Liver (tissue), 9 donors: ENCODE measurements around the gene GNLY. TPM values are rescaled to one million over a fixed set of nuclear protein-coding genes. Genes with fewer than 3 reads are reported as not detected.

Experiments
- DNase-seq: peaks from one replicate; pipeline ENCODE4 v3.0.0-alpha.2; 2017; ENCODE audit warnings: low spot score
- H3K27ac ChIP-seq, 2 donors: one replicate each; pipeline ENCODE4 v1.7.0; 2013; ENCODE audit warnings: inconsistent platforms in 2 of 2, low read length in 2 of 2, control low read depth in 1 of 2, low read depth in 1 of 2, mild to moderate bottlenecking in 1 of 2
- H3K27me3 ChIP-seq, 4 donors: one replicate each; pipeline versions ENCODE4 v1.6.1 to v1.7.0; 2013; ENCODE audit warnings: low read length in 3 of 4, inconsistent platforms in 1 of 4, mild to moderate bottlenecking in 1 of 4, moderate library complexity in 1 of 4; ENCODE audit not compliant: control insufficient read depth in 4 of 4, insufficient read depth in 4 of 4
- H3K36me3 ChIP-seq, 4 donors: one replicate each; pipeline versions ENCODE4 v1.6.1 to v1.7.0; 2013; ENCODE audit warnings: low read length in 3 of 4, mild to moderate bottlenecking in 3 of 4, low read depth in 1 of 4, moderate library complexity in 1 of 4; ENCODE audit not compliant: control insufficient read depth in 4 of 4, insufficient read depth in 3 of 4
- H3K4me1 ChIP-seq, 4 donors: one replicate each; pipeline versions ENCODE4 v1.6.1 to v1.7.0; 2013; ENCODE audit warnings: low read length in 3 of 4, mild to moderate bottlenecking in 3 of 4, moderate library complexity in 1 of 4; ENCODE audit not compliant: control insufficient read depth in 4 of 4, insufficient read depth in 4 of 4
- H3K4me3 ChIP-seq, 3 donors: one replicate each; pipeline versions ENCODE4 v1.6.1 to v1.7.0; 2013; ENCODE audit warnings: low read length in 3 of 3, control low read depth in 1 of 3, low read depth in 1 of 3, mild to moderate bottlenecking in 1 of 3
- H3K9ac ChIP-seq, 2 donors: one replicate each; pipeline ENCODE4 v1.7.0; 2013; ENCODE audit warnings: low read length in 2 of 2, mild to moderate bottlenecking in 2 of 2, moderate library complexity in 2 of 2, control low read depth in 1 of 2, low read depth in 1 of 2
- H3K9me3 ChIP-seq, 4 donors: one replicate each; pipeline versions ENCODE4 v1.6.1 to v1.7.0; 2013; ENCODE audit warnings: low read length in 3 of 4; ENCODE audit not compliant: control insufficient read depth in 4 of 4
- EGR1 ChIP-seq, 2 donors: IDR thresholded peaks; 2 replicates each; pipeline ENCODE4 v1.6.1; 2016 to 2018; ENCODE audit warnings: antibody characterized with exemption in 2 of 2, low read depth in 2 of 2
- FOXA1 ChIP-seq: IDR thresholded peaks from 2 replicates; pipeline ENCODE4 v1.6.1; 2016; ENCODE audit warnings: antibody characterized with exemption
- FOXA2 ChIP-seq: IDR thresholded peaks from 2 replicates; pipeline ENCODE4 v1.6.1; 2016; ENCODE audit warnings: antibody characterized with exemption
- GABPA ChIP-seq, 2 donors: IDR thresholded peaks in 1 of 2; conservative IDR thresholded peaks in 1 of 2; 2 replicates each; pipeline ENCODE4 v1.6.1; 2016; ENCODE audit warnings: antibody characterized with exemption in 2 of 2, mild to moderate bottlenecking in 1 of 2, moderate library complexity in 1 of 2
- HNF4A ChIP-seq, 2 donors: conservative IDR thresholded peaks; 2 replicates each; pipeline ENCODE4 v1.6.1; 2016; ENCODE audit warnings: antibody characterized with exemption in 2 of 2, mild to moderate bottlenecking in 2 of 2
- HNF4G ChIP-seq: IDR thresholded peaks from 2 replicates; pipeline ENCODE4 v1.6.1; 2016; ENCODE audit warnings: antibody characterized with exemption
- JUND ChIP-seq, 2 donors: IDR thresholded peaks; 2 replicates each; pipeline ENCODE4 v1.6.1; 2016; ENCODE audit warnings: antibody characterized with exemption in 2 of 2
- NR2F2 ChIP-seq: IDR thresholded peaks from 2 replicates; pipeline ENCODE4 v1.6.1; 2016; ENCODE audit warnings: antibody characterized with exemption
- RAD21 ChIP-seq, 2 donors: IDR thresholded peaks; 2 replicates each; pipeline ENCODE4 v1.6.1; 2016; ENCODE audit warnings: antibody characterized with exemption in 2 of 2, mild to moderate bottlenecking in 2 of 2
- RXRA ChIP-seq, 2 donors: IDR thresholded peaks; 2 replicates each; pipeline ENCODE4 v1.6.1; 2017 to 2018; ENCODE audit warnings: antibody characterized with exemption in 2 of 2, mild to moderate bottlenecking in 1 of 2
- SP1 ChIP-seq: IDR thresholded peaks from 2 replicates; pipeline ENCODE4 v1.6.1; 2018; ENCODE audit warnings: antibody characterized with exemption, mild to moderate bottlenecking
- TAF1 ChIP-seq: conservative IDR thresholded peaks from 2 replicates; pipeline ENCODE4 v1.6.1; 2016; ENCODE audit warnings: antibody characterized with exemption, mild to moderate bottlenecking
- YY1 ChIP-seq: IDR thresholded peaks from 2 replicates; pipeline ENCODE4 v1.6.1; 2016; ENCODE audit warnings: antibody characterized with exemption, mild to moderate bottlenecking
- WGBS: extraction: QIAGEN DNeasy Blood & Tissue Kit; methylation state at CpG from one replicate; pipeline ENCODE4 v1.1.7; 2013; 5-methylcytosine and 5-hydroxymethylcytosine counted together
- polyA plus RNA-seq, 2 donors: library from polyadenylated mRNA; stranded (reverse) in 1 of 2; unstranded in 1 of 2; fragments of 200-250 nt in 1 of 2; fragments of >200 nt in 1 of 2; fragmentation: Nextera tagmentation in 1 of 2; extraction: Ambion mirVana in 1 of 2; gene quantifications; one replicate each; pipeline versions ENCODE4 v1.2.1 to v1.2.3, GENCODE V29; 2013 to 2015
- total RNA-seq, 2 donors: library from RNA; depleted of rRNA; stranded (reverse); fragments of >200 nt; gene quantifications; one replicate each; pipeline ENCODE4 v1.2.3, GENCODE V29; 2014
- TF ChIP-seq, protein P1 (sequence below): IDR thresholded peaks from 2 replicates; pipeline ENCODE4 v1.6.1; 2016; ENCODE audit warnings: antibody characterized with exemption, mild to moderate bottlenecking
- TF ChIP-seq, protein P2 (sequence below): IDR thresholded peaks from 2 replicates; pipeline ENCODE4 v1.6.1; 2016; ENCODE audit warnings: antibody characterized with exemption
- TF ChIP-seq, protein P3 (sequence below): IDR thresholded peaks from 2 replicates; pipeline ENCODE4 v1.6.1; 2016; ENCODE audit warnings: antibody characterized with exemption
- TF ChIP-seq, protein P4 (sequence below): IDR thresholded peaks from 2 replicates; pipeline ENCODE4 v1.6.1; 2016; ENCODE audit warnings: antibody characterized with exemption
- TF ChIP-seq, protein P5 (sequence below): fragments of 150-350 bp; IDR thresholded peaks from 2 replicates; pipeline ENCODE4 v1.5.1; 2017; ENCODE audit warnings: improper control_type of control experiment, low read depth, low read length; ENCODE audit not compliant: missing input control
- donor health status: healthy.
- donor health status: healthy.
- donor health status: healthy.
- donor health status: healthy.
- donor health status: healthy.

Gene GNLY
- total and polyA plus RNA-seq, 4 donors, result 0.75 to 4.8 (median 1.3) TPM; not detected in 1

DNA sequence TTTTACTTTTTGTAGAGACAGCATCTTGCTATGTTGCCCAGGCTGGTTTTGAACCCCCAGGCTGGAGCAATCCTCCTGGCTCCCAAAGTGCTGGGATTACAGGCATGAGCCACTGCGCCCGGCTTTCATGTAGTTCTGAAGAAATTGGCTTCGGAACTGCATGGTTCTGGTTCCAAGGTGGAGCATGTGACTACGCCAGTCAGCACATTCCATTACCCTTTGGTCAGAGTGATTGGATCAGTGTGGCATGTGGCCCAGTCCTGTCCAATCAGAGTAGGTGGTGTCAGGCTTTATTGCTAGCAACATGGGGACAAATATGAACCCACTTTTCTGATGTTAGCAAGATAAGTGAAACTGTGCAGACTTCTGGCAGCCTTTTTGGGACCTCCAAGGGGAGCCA is 43.3 kb downstream of the GNLY start:
- no peak for DNase-seq
- TF ChIP-seq, protein P1, sequence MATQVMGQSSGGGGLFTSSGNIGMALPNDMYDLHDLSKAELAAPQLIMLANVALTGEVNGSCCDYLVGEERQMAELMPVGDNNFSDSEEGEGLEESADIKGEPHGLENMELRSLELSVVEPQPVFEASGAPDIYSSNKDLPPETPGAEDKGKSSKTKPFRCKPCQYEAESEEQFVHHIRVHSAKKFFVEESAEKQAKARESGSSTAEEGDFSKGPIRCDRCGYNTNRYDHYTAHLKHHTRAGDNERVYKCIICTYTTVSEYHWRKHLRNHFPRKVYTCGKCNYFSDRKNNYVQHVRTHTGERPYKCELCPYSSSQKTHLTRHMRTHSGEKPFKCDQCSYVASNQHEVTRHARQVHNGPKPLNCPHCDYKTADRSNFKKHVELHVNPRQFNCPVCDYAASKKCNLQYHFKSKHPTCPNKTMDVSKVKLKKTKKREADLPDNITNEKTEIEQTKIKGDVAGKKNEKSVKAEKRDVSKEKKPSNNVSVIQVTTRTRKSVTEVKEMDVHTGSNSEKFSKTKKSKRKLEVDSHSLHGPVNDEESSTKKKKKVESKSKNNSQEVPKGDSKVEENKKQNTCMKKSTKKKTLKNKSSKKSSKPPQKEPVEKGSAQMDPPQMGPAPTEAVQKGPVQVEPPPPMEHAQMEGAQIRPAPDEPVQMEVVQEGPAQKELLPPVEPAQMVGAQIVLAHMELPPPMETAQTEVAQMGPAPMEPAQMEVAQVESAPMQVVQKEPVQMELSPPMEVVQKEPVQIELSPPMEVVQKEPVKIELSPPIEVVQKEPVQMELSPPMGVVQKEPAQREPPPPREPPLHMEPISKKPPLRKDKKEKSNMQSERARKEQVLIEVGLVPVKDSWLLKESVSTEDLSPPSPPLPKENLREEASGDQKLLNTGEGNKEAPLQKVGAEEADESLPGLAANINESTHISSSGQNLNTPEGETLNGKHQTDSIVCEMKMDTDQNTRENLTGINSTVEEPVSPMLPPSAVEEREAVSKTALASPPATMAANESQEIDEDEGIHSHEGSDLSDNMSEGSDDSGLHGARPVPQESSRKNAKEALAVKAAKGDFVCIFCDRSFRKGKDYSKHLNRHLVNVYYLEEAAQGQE, result no peak
- no peak for TF ChIP-seq EGR1 (IDR thresholded peaks at IDR 0.05; ENCODE audit: low read depth in 2 of 2)
- TF ChIP-seq RAD21 (IDR thresholded peaks at IDR 0.05), result no peak
- TF ChIP-seq HNF4A (conservative IDR thresholded peaks at IDR 0.05), result peak; percentile 27 to 47
- TF ChIP-seq, protein P2, sequence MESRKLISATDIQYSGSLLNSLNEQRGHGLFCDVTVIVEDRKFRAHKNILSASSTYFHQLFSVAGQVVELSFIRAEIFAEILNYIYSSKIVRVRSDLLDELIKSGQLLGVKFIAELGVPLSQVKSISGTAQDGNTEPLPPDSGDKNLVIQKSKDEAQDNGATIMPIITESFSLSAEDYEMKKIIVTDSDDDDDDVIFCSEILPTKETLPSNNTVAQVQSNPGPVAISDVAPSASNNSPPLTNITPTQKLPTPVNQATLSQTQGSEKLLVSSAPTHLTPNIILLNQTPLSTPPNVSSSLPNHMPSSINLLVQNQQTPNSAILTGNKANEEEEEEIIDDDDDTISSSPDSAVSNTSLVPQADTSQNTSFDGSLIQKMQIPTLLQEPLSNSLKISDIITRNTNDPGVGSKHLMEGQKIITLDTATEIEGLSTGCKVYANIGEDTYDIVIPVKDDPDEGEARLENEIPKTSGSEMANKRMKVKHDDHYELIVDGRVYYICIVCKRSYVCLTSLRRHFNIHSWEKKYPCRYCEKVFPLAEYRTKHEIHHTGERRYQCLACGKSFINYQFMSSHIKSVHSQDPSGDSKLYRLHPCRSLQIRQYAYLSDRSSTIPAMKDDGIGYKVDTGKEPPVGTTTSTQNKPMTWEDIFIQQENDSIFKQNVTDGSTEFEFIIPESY, result no peak
- TF ChIP-seq, protein P3, sequence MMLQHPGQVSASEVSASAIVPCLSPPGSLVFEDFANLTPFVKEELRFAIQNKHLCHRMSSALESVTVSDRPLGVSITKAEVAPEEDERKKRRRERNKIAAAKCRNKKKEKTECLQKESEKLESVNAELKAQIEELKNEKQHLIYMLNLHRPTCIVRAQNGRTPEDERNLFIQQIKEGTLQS, result peak; percentile 23
- peak; percentile 53 for TF ChIP-seq SP1
- TF ChIP-seq JUND (IDR thresholded peaks at IDR 0.05), result peak; percentile 19 to 51
- TF ChIP-seq, protein P4, sequence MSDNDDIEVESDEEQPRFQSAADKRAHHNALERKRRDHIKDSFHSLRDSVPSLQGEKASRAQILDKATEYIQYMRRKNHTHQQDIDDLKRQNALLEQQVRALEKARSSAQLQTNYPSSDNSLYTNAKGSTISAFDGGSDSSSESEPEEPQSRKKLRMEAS, result no peak
- TF ChIP-seq NR2F2, result no peak
- no peak for TF ChIP-seq GABPA (IDR thresholded peaks at IDR 0.05 in 1 of 2, conservative IDR thresholded peaks at IDR 0.05 in 1 of 2)
- no peak for TF ChIP-seq FOXA1
- TF ChIP-seq YY1, result peak; percentile 24
- TF ChIP-seq RXRA (IDR thresholded peaks at IDR 0.05), result peak; percentile 21 to 34
- no peak for TF ChIP-seq TAF1
- TF ChIP-seq FOXA2, result no peak
- TF ChIP-seq, protein P5, sequence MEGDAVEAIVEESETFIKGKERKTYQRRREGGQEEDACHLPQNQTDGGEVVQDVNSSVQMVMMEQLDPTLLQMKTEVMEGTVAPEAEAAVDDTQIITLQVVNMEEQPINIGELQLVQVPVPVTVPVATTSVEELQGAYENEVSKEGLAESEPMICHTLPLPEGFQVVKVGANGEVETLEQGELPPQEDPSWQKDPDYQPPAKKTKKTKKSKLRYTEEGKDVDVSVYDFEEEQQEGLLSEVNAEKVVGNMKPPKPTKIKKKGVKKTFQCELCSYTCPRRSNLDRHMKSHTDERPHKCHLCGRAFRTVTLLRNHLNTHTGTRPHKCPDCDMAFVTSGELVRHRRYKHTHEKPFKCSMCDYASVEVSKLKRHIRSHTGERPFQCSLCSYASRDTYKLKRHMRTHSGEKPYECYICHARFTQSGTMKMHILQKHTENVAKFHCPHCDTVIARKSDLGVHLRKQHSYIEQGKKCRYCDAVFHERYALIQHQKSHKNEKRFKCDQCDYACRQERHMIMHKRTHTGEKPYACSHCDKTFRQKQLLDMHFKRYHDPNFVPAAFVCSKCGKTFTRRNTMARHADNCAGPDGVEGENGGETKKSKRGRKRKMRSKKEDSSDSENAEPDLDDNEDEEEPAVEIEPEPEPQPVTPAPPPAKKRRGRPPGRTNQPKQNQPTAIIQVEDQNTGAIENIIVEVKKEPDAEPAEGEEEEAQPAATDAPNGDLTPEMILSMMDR, result no peak
- TF ChIP-seq HNF4G, result no peak

More for the DNA sequence above, 43.3 kb downstream of the GNLY start:
- H3K27ac ChIP-seq, result peak overlapping the region in 1 of 2 donors; percentile 14
- H3K4me3 ChIP-seq, result no peak overlapping the region
- no peak overlapping the region for H3K9ac ChIP-seq
- no peaks in the 10 kb centered on the region for H3K9me3 ChIP-seq
- 34% methylated on average over 4 of the region's 4 CpGs for WGBS
- no peaks in the 10 kb centered on the region for H3K36me3 ChIP-seq
- H3K4me1 ChIP-seq, result peaks cover 7 to 22% (median 18%) of the 10 kb centered on the region in 4 donors
- no peaks in the 10 kb centered on the region for H3K27me3 ChIP-seq
